Activated naive CD4-positive, alpha-beta T cell (primary cell): ENCODE measurements around the gene SETBP1.

Experiments used
- DNase-seq, 4 experiments: peaks; one replicate each; lab custom pipeline; 2025; lab: John Stamatoyannopoulos, UW

The SETBP1 gene

GRCh38 chr18:45073556-45073955, 392.9 kb downstream of the SETBP1 start:
- no peak for DNase-seq

DNA sequence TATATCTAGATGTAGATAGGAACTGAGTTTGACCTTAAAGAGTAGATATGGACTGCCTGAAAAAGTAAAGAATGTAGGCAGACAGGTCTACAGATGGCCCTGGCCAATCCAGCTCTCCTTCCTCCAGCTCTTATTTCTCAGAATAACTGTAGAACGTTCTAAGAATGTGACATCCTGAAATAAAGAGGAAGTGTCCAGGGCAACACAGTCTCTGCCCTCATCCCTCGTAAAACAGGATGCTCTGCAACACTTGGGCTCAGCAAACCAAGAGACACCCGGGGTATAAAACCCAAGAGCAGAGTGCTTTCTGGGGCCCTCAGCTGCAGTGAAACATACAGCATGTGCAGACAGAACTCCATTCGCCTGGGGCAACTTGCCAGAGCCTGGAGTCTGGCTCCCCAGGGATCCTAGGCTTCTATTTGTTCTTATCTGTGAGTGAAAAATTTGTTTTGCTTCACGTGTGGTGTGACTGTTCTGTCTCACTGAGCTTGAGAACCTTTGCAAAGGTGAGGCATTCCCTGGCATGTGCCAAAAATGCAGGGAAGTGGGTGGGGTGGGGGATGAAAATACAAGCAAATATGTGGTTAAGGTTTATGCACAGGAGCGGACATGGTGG, 401.0 kb downstream of the SETBP1 start:
- DNase-seq: no peak

DNA sequence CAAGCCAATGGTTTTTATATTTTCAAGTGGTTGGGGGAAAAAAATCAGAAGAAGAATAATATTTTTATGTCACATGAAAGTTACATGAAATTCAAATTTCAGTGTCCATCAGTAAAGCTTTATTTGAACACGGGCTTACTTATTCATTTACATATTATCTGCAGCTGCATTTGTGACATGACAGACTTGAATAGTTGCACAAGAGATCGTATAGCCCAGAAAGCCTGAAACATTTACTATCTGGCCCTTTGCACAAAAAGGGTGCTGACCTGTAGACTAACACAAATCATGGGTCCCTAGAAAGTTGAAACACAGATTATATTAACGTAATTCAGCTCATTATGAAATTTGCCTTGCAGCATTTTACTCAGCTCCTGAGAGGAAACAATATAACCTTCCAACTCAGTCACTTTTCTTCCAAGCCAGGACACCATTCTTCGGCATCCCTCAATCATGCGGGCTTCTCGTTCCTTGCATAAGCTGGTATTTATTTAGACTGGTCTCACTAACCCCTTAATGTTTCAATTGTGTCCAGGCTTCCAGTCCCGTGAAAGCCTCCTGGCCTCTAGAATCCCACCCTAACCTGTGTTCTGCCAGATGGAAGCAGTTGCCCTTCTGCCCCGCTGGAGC, 402.7 kb downstream of the SETBP1 start:
- no peak for DNase-seq

- DNase-seq: no peak
Measured at GRCh38 chr18:45084206-45084605, 403.5 kb downstream of the SETBP1 start.

DNA sequence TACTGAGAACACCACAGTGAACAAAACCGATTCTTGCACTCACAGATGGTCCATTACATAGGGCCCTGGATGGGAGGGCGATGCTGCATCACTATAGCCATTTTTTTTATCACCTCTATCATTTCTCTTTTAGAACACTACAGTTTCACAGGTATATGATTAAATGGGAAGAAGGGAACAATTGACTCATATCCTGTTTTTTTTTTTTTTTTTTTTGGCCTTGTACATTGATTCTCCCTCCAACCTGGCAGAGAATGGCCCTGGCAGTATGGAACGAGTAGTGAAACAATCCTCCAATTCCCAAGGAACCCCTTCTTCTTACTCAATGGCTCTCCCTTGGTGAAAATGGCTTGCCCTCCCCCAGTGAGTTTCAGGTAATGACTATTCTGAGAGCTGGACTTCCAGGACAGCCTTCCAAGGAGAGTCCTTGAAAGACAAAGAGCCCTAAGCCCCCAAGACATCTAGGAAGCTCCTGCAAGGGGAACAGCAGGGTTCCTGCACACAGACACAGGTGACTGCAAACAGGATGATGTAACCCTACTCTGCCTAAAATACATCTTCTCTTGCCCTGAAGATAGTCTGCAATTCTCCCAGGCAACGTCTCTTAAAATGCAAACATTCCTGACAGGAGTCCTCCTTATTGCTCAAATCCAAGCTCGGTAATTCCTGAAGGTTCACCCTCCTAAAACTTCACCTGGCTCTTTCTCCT, 405.4 kb downstream of the SETBP1 start:
- no peak for DNase-seq

DNA sequence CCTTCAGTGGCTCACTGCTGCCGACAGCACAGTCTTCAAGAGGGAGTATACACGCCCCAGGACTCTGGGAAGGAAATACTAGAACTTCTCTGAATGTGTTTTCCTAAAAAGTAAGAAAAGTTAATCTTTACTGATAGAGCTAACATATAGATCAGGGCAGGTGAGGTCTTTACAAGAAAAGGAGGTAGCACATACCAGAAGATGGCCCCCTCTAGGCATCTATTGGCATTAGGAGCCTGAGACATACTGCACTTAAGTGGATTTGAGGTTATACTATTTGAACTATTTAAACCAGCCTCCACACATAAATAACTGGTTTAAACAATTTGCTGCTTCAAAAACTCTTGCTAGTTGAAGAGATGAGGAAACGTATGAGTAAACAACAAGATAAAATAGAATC, 406.1 kb downstream of the SETBP1 start:
- DNase-seq: no peak

DNA sequence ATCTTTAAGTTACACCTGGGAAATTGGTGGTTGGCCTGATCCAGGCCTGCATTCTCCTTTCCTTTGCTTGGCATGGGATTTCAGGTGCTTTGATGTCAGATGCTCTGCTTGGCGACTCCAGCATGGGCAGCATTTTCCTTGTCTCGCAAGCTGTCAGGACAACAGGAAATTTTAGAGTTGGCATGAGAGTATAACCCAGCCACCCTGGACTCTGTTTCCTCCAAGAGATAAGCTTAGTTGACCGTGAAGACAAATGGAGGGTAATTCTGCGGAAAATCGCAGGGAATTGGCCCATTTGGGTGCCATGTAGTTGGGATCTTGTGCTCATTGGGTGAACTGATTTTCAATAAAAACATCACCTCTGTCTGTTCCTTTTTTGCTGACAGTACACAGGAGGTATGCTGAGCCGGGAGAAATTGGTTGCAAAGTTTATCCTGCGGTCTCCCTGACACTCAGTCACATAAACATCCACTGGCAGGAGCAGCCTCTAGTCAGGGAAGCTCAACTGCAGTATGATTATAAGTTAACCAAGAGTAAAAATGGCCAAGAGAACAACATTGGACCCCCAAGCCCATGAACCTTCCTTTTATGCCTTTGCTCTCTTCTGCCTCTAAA, 409.9 kb downstream of the SETBP1 start:
- no peak for DNase-seq

DNA sequence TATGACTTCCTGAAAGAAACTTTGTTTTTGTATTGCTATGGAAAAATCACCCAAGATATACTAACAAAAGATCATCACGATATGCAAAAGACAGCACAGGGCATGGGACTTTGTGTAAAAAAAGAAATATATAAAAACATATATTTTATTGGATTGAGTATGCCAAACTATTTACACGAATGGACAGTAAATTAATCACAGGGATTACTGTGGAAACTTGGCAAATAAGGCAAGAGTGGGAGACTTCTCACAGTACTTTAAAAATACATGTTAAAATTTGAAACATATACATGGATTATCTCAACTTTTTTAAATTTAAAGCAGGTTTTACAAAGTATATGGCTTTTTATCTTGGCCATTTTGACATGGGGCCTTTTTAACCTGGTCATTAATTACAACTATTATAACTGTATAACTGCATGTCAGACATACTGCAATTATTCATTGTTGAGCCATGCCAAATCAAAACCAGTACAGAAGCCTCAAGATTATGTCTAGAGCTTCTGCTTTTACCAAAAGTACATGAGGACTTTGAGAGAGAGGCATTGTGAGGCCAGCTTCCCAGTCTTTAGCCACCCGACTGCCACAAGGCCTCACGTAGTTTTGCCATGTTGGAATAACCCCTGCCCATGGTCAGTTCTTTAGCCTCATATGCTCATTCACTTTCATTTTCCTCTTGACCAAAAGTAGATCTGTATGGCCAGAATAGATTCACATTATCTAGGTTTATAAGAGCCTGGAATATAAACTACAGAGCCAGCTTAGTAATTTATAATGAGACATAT, 419.8 kb downstream of the SETBP1 start:
- no peak for DNase-seq

GRCh38 chr18:45102126-45102525, 421.4 kb downstream of the SETBP1 start:
- DNase-seq: no peak

DNA sequence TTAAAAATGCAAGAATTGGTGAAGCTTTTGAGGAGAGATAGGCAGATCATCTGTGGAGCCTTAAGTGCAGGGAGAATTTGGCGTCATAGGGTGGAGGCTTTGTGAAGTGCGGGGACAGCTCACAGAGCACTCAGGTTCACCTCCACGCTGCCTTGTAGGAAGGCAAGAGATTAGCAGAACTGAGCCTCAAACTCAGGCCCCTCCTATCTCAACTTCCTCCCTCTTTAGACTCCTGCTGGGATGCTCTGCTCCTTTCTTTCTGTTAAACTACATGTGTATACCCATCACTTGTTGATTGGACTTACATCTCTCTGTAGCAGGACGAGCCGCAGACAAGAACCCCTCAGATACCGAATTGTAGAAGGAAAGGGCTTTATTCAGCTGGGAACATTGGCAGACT, 422.2 kb downstream of the SETBP1 start:
- DNase-seq: no peak

DNA sequence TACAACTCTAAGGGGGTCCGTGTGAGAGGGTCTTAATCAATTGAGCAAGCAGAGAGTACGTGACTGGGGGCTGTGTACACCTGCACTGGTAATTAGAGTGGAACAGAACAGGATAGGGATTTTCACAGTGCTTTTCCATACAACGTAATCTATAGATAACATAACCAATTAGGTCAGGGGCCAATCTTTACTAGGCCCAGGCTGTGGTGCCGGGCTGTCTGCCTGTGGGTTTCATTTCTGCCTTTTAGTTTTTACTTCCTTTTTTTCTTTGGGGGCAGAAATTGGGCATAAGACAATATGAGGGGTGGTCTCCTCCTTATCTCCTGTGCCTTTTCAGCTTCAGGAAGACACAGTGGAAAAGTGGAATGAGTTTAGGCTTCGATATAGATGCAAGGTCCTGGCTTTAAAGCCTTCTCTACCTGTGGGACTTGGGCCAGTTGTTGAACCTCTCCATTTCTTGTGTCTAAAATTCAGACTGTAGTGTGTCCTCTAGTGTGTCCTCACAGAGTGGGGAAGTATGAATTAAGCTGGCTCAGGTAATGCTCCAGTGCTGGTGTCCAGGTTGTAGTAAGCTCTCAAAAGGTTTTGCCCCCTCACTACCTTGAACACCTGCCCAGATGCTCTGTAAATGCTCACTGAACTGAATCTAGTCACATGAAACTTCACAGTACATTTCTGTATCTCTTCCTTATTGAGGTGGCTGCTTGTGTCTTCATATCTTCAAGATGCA, 422.8 kb downstream of the SETBP1 start:
- DNase-seq: no peak

- DNase-seq: no peak
Measured at GRCh38 chr18:45104049-45104395, 423.3 kb downstream of the SETBP1 start.

DNA sequence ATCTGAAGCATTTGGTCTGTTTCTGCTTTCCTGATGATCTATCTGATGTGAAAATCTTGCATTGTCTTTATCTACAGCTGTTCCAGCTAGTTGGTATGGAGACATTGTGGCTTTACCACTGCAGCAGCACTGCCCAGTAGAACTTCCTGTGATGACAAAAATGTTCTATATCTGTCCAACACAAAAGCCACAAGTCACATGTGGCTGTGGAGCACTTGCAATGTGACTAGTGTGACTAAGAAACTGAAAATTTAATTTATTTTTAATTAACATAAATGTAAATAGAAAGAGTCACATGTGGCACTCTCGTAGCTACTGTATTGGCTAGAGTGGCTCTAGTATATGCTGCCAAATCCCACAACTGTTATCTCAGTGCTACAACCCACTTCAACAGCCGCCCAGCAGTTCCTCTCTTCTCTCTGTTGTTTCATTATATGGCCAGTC, 425.7 kb downstream of the SETBP1 start:
- no peak for DNase-seq

- no peak for DNase-seq
Measured at GRCh38 chr18:45107425-45107824, 426.7 kb downstream of the SETBP1 start.

GRCh38 chr18:45108754-45109153, 428.1 kb downstream of the SETBP1 start:
- no peak for DNase-seq

DNA sequence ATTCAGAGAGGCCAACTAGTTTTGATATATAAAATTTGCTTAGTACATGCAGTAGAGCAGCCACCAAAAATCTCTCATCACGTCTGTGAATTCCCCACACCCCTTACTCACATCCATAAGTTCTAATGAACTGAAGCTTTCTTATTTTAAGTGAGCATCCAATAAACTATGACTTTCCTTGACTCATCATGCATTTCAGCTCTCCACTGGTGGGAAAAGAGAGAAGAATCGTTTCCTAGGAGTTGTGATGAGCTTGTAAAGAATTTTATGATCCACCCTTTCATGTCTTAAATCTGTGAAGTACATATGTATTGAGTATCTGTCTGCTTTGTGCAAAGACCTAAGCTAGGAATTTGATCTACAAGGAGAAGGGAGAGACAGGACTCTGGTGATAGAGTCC, 428.6 kb downstream of the SETBP1 start:
- DNase-seq: no peak

- no peak for DNase-seq
Measured at GRCh38 chr18:45109706-45110105, 429.0 kb downstream of the SETBP1 start.

GRCh38 chr18:45110577-45111501, 430.2 kb downstream of the SETBP1 start:
- no peak for DNase-seq

DNA sequence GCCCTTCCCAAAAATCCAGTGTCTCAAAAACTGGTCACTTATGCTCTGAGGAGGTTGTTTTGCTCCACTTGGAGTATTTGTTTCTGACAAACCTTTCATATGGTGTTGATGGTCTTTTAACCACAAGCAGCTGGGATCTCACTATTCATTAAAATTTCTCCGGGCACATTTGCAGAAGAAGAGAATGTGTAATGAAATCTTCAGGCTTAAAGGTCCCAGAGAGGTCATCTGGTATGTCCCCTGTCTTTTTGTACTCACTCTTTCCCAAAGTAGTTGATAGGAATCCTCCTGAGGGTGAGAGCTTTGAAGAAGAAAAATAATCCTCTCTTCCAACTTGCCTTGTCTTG, 430.8 kb downstream of the SETBP1 start:
- no peak for DNase-seq

- no peak for DNase-seq
Measured at GRCh38 chr18:45112682-45113081, 432.0 kb downstream of the SETBP1 start.

DNA sequence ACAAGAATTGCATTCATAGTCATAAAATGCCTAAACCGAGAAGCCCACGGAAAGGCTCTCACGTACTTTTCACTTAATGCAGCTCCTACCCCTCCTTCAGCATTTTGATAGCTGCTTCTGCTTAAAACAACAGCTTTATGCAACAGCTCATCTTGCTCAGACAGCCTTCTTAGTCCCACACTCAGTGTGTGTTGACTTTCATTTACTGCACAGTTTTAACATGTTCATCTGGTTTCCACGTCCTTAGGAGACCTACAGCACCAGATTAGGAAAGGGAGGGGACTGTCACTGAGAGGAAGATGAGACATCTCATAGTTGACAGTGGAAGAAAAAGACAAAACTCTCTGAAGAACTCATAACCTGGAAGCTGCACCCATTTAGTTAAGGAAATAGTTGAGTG, 435.4 kb downstream of the SETBP1 start:
- DNase-seq: no peak
